Uterus (tissue), 4 donors: Measurements from ENCODE around the gene SLC15A5. TPM values are rescaled to one million over a fixed set of nuclear protein-coding genes. Genes with fewer than 3 reads are reported as not detected.

ENCODE experiments used
- DNase-seq, 2 donors: peaks; one replicate each; pipeline ENCODE4 v3.0.0-alpha.2; 2019 to 2020
- H3K27ac ChIP-seq, 2 donors: fragments of 200-600 bp; sonication (generic); 1 replicate in 1 of 2; 2 replicates in 1 of 2; pipeline ENCODE4 v1.5.1; 2016 to 2018
- H3K27me3 ChIP-seq, 2 donors: fragments of 200-600 bp; sonication (generic); one replicate each; pipeline ENCODE4 v1.5.1; 2018 to 2019; ENCODE audit warnings: control low read depth in 1 of 2
- H3K36me3 ChIP-seq, 2 donors: fragments of 200-600 bp; sonication (generic); one replicate each; pipeline ENCODE4 v1.5.1; 2019; ENCODE audit warnings: control low read depth in 1 of 2
- H3K4me1 ChIP-seq, 2 donors: fragments of 200-600 bp; sonication (generic); one replicate each; pipeline ENCODE4 v1.5.1; 2018 to 2019; ENCODE audit warnings: control low read depth in 1 of 2
- H3K4me3 ChIP-seq, 2 donors: fragments of 200-600 bp; sonication (generic); 1 replicate in 1 of 2; 2 replicates in 1 of 2; pipeline ENCODE4 v1.5.1; 2018 to 2019; ENCODE audit warnings: mild to moderate bottlenecking in 1 of 2
- H3K9me3 ChIP-seq, 2 donors: fragments of 200-600 bp; sonication (generic); one replicate each; pipeline ENCODE4 v1.5.1; 2019; ENCODE audit warnings: control low read depth in 1 of 2
- CTCF ChIP-seq, 4 experiments: fragments of 200-600 bp in 2 of 4; fragments of 450-650 bp in 2 of 4; sonication (generic) in 2 of 4; IDR thresholded peaks; one replicate each; pipeline ENCODE4 v1.5.1; 2016 to 2019; ENCODE audit warnings: antibody characterized with exemption in 4 of 4, mild to moderate bottlenecking in 2 of 4, moderate library complexity in 1 of 4
- POLR2A ChIP-seq, 2 donors: fragments of 450-650 bp; IDR thresholded peaks; one replicate each; pipeline ENCODE4 v1.6.1; 2016; ENCODE audit warnings: antibody characterized with exemption in 2 of 2, mild to moderate bottlenecking in 1 of 2, moderate library complexity in 1 of 2
- intact Hi-C: fragments of 100-400 bp; cut with DNase I; formaldehyde crosslinking; loops from one replicate; pipeline ENCODE4 v1.15.1; 2023; ENCODE audit warnings: low total_unique reads
- total RNA-seq, 4 donors: library from RNA; depleted of rRNA in 3 of 4; stranded (reverse); fragments of >200 nt in 3 of 4; gene quantifications; one replicate each; pipeline versions ENCODE4 v1.1.0 to v1.2.4, GENCODE V29; 2014 to 2023
- donor health status: DM: yes; HTN: yes; CAD: no.

SLC15A5 gene
- total RNA-seq, 4 donors from 2014 or later = not detected

- DNase-seq = no peak
- Histone ChIP-seq H3K36me3 (no peaks in the 10 kb centered on the region), H3K9me3 (no peaks in the 10 kb centered on the region), H3K27me3 (no peaks in the 10 kb centered on the region), H3K4me3 (no peak overlapping the region), H3K27ac (no peak overlapping the region), H3K4me1 (no peaks in the 10 kb centered on the region)
- no peak for TF ChIP-seq CTCF (IDR thresholded peaks at IDR 0.05)
- no peak for TF ChIP-seq POLR2A (IDR thresholded peaks at IDR 0.05)
- intact Hi-C loops = no loop called here
Measured at GRCh38 chr12:16197600-16197999, 79.9 kb downstream of the SLC15A5 start.

- Histone ChIP-seq H3K4me3 (no peak overlapping the region), H3K36me3 (no peaks in the 10 kb centered on the region), H3K9me3 (no peaks in the 10 kb centered on the region), H3K27ac (no peak overlapping the region), H3K4me1 (no peaks in the 10 kb centered on the region), H3K27me3 (no peaks in the 10 kb centered on the region)
- TF ChIP-seq POLR2A (IDR thresholded peaks at IDR 0.05) (no peak), CTCF (IDR thresholded peaks at IDR 0.05) (no peak)
- intact Hi-C loops = no loop called here
- no peak for DNase-seq
Measured at GRCh38 chr12:16189849-16190248, 87.6 kb downstream of the SLC15A5 start.

GRCh38 chr12:16187660-16188059, 89.8 kb downstream of the SLC15A5 start:
- Histone ChIP-seq H3K4me3 (no peak overlapping the region), H3K4me1 (no peaks in the 10 kb centered on the region), H3K27me3 (no peaks in the 10 kb centered on the region), H3K9me3 (no peaks in the 10 kb centered on the region), H3K27ac (no peak overlapping the region), H3K36me3 (no peaks in the 10 kb centered on the region)
- no peak for TF ChIP-seq CTCF (IDR thresholded peaks at IDR 0.05)
- TF ChIP-seq POLR2A (IDR thresholded peaks at IDR 0.05) = no peak
- intact Hi-C loops = no loop called here
- no peak for DNase-seq

GRCh38 chr12:16184681-16185080, 92.8 kb downstream of the SLC15A5 start:
- no peaks in the 10 kb centered on the region for H3K36me3 ChIP-seq
- TF ChIP-seq POLR2A (IDR thresholded peaks at IDR 0.05) (no peak), CTCF (IDR thresholded peaks at IDR 0.05) (no peak)
- DNase-seq = no peak
- H3K9me3 ChIP-seq = no peaks in the 10 kb centered on the region
- H3K4me1 ChIP-seq = no peaks in the 10 kb centered on the region
- H3K27ac ChIP-seq = no peak overlapping the region
- no peak overlapping the region for H3K4me3 ChIP-seq
- intact Hi-C loops = no loop called here
- no peaks in the 10 kb centered on the region for H3K27me3 ChIP-seq

- TF ChIP-seq CTCF (IDR thresholded peaks at IDR 0.05) (no peak), POLR2A (IDR thresholded peaks at IDR 0.05) (no peak)
- H3K4me3 ChIP-seq = no peak overlapping the region
- H3K4me1 ChIP-seq = no peaks in the 10 kb centered on the region
- no peak for DNase-seq
- H3K9me3 ChIP-seq = no peaks in the 10 kb centered on the region
- intact Hi-C loops = no loop called here
- H3K27me3 ChIP-seq = no peaks in the 10 kb centered on the region
- no peaks in the 10 kb centered on the region for H3K36me3 ChIP-seq
- no peak overlapping the region for H3K27ac ChIP-seq
Measured at GRCh38 chr12:16183541-16183940, 93.9 kb downstream of the SLC15A5 start.
